Calu3 (cell line): ENCODE data around the gene GPR176. TPM values are rescaled to one million over a fixed set of nuclear protein-coding genes. Genes with fewer than 3 reads are reported as not detected.

ENCODE experiments used
- BruUV-seq: library from RNA; stranded (reverse); fragments of 400-500 nt; replicated peaks from 2 replicates; lab custom pipeline; 2021; lab: Mats Ljungman, UMichigan
- CTCF ChIA-PET: fragments of 300-600 bp; sonication (Branson Sonifier 250); formaldehyde crosslinking; loops from one replicate; lab custom pipeline; 2022; ENCODE audit warnings: antibody characterized with exemption; lab: Charles Lee
- DNase-seq: peaks from one replicate; pipeline ENCODE4 v3.0.0; 2022
- H3K27ac Mint-ChIP-seq: one replicate; pipeline ENCODE4 v1.8.0; 2022; ENCODE audit warnings: mixed read lengths; ENCODE audit not compliant: unreplicated experiment
- H3K27me3 Mint-ChIP-seq: one replicate; pipeline ENCODE4 v1.8.0; 2022; ENCODE audit warnings: mixed read lengths; ENCODE audit not compliant: unreplicated experiment
- H3K36me3 Mint-ChIP-seq: one replicate; pipeline ENCODE4 v1.8.0; 2022; ENCODE audit warnings: mild to moderate bottlenecking, moderate library complexity, mixed read lengths; ENCODE audit not compliant: insufficient read depth, unreplicated experiment
- H3K4me1 Mint-ChIP-seq: one replicate; pipeline ENCODE4 v1.8.0; 2022; ENCODE audit warnings: mild to moderate bottlenecking, low read depth, mixed read lengths; ENCODE audit not compliant: unreplicated experiment
- H3K4me3 Mint-ChIP-seq: one replicate; pipeline ENCODE4 v1.8.0; 2022; ENCODE audit warnings: mild to moderate bottlenecking, low read depth, moderate library complexity, mixed read lengths; ENCODE audit not compliant: unreplicated experiment
- H3K9me3 Mint-ChIP-seq: one replicate; pipeline ENCODE4 v1.8.0; 2022; ENCODE audit warnings: low read depth, mixed read lengths; ENCODE audit not compliant: unreplicated experiment
- CTCF ChIP-seq: fragments of 200-600 bp; IDR thresholded peaks from one replicate; pipeline ENCODE4 v1.8.0; 2022; ENCODE audit warnings: antibody characterized with exemption; ENCODE audit not compliant: unreplicated experiment
- intact Hi-C: fragments of 100-400 bp; cut with micrococcal nuclease; formaldehyde crosslinking; loops from one replicate; pipeline ENCODE4 v1.10.0; 2022; ENCODE audit not compliant: unreplicated experiment
- total RNA-seq: library from RNA; stranded (reverse); gene quantifications from 2 replicates; pipeline ENCODE4 v1.2.3, GENCODE V29; 2022

Gene GPR176
- total RNA-seq, 1 experiment from 2014 or later = 10.2 TPM

GRCh38 chr15:39837454-39837853 is 82.6 kb downstream of the GPR176 start:
- intact Hi-C loops = no loop called here
- no peaks in the 10 kb centered on the region for H3K9me3 Mint-ChIP-seq
- no peak overlapping the region for H3K27ac Mint-ChIP-seq
- CTCF ChIA-PET = no interaction called here
- H3K27me3 Mint-ChIP-seq = no peaks in the 10 kb centered on the region
- H3K4me1 Mint-ChIP-seq = no peaks in the 10 kb centered on the region
- no peaks in the 10 kb centered on the region for H3K36me3 Mint-ChIP-seq
- no peak for TF ChIP-seq CTCF
- BruUV-seq = no TSS peak
- H3K4me3 Mint-ChIP-seq = no peak overlapping the region
- DNase-seq = no peak

- Mint-ChIP-seq H3K27ac (no peak overlapping the region), H3K4me1 (no peaks in the 10 kb centered on the region), H3K27me3 (no peaks in the 10 kb centered on the region), H3K36me3 (no peaks in the 10 kb centered on the region), H3K4me3 (no peak overlapping the region), H3K9me3 (no peaks in the 10 kb centered on the region)
- CTCF ChIA-PET = no interaction called here
- no peak for DNase-seq
- TF ChIP-seq CTCF = no peak
- intact Hi-C loops = no loop called here
- BruUV-seq = no TSS peak
These were observed 84.5 kb downstream of the GPR176 start for GRCh38 chr15:39835550-39835949.

GRCh38 chr15:39834256-39834655 is 85.8 kb downstream of the GPR176 start:
- H3K27ac Mint-ChIP-seq = no peak overlapping the region
- no TSS peak for BruUV-seq
- peaks cover 8% of the 10 kb centered on the region for H3K4me1 Mint-ChIP-seq
- DNase-seq = no peak
- no peak overlapping the region for H3K4me3 Mint-ChIP-seq
- CTCF ChIA-PET = no interaction called here
- peaks cover 5% of the 10 kb centered on the region for H3K36me3 Mint-ChIP-seq
- no peaks in the 10 kb centered on the region for H3K9me3 Mint-ChIP-seq
- H3K27me3 Mint-ChIP-seq = no peaks in the 10 kb centered on the region
- TF ChIP-seq CTCF = no peak
- intact Hi-C loops = no loop called here

GRCh38 chr15:39833515-39833981 is 86.5 kb downstream of the GPR176 start:
- Mint-ChIP-seq H3K27me3 (no peaks in the 10 kb centered on the region), H3K4me3 (no peak overlapping the region), H3K4me1 (peaks cover 11% of the 10 kb centered on the region)

More at GRCh38 chr15:39833515-39833981, 86.5 kb downstream of the GPR176 start:
- no peak for DNase-seq
- intact Hi-C loops = no loop called here
- Mint-ChIP-seq H3K36me3 (peaks cover 5% of the 10 kb centered on the region), H3K9me3 (no peaks in the 10 kb centered on the region), H3K27ac (no peak overlapping the region)
- no peak for TF ChIP-seq CTCF
- CTCF ChIA-PET = no interaction called here
- BruUV-seq = no TSS peak
